NT2/D1 (cell line): Measurements from ENCODE around the gene CCDC85C.

Experiments
- SUZ12 ChIP-seq: IDR thresholded peaks from 2 replicates; pipeline ENCODE4 v1.6.1; 2011; ENCODE audit not compliant: insufficient read length, insufficient read depth; ENCODE audit errors: extremely low read depth
- YY1 ChIP-seq: IDR thresholded peaks from 2 replicates; pipeline ENCODE4 v1.6.1; 2011; ENCODE audit not compliant: insufficient read length, insufficient read depth
- ZNF274 ChIP-seq: IDR thresholded peaks from 2 replicates; pipeline ENCODE4 v1.6.1; 2011; ENCODE audit warnings: mild to moderate bottlenecking, low read depth, low read length

DNA sequence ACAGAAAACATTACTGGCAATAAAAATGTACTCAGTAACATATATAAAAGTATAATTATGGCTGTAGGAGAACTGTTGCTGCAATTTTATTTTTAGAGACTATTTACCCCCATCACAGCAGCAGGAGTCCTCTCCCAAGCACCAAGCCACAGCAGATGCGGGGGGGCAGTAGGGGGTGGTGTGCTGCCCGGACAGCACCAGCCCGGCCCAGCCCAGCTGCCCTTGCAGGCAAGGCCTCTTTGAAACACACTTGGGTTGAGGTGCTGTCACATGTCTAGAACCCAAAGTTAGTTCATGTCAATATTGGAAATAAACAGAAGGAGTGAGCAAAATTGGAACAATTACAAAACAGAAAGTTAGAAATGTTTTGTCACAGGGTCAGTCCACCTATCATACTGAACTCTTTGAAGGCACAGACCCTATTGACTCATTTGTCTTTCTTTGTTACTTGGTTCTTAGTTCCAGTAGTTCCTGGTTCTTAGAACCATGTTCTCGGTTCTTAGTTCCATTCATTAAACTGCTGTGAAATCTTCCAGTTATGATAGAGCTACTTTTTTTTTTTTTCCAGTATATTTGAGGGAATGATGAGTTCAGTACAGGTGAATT, 100.1 kb downstream of the CCDC85C start:
- TF ChIP-seq ZNF274 (no peak), YY1 (no peak), SUZ12 (no peak)
